ENCODE measurements around the gene DYRK3.

Gene DYRK3

DNA sequence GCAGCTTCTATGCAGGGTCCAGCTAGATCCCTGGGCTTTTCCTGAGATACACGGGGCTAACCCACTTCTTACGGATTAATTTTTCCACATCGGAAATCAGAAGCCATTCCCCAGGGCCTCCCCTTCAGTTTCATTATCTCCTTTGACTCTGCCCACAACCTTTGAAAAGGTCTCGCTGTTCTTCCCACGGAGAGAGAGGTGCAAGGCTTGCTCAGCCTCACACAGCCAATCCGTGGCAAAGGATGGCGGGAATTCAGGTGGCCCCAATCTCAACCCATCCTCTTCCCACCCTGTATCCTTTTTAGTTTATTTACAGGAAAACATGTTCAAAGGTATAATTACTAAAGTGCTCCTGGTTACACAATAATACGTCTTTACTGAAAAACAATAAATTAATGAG, 48.7 kb downstream of the DYRK3 start:
- DNase-seq (ENCODE audit: low read depth) = no peak

DNA sequence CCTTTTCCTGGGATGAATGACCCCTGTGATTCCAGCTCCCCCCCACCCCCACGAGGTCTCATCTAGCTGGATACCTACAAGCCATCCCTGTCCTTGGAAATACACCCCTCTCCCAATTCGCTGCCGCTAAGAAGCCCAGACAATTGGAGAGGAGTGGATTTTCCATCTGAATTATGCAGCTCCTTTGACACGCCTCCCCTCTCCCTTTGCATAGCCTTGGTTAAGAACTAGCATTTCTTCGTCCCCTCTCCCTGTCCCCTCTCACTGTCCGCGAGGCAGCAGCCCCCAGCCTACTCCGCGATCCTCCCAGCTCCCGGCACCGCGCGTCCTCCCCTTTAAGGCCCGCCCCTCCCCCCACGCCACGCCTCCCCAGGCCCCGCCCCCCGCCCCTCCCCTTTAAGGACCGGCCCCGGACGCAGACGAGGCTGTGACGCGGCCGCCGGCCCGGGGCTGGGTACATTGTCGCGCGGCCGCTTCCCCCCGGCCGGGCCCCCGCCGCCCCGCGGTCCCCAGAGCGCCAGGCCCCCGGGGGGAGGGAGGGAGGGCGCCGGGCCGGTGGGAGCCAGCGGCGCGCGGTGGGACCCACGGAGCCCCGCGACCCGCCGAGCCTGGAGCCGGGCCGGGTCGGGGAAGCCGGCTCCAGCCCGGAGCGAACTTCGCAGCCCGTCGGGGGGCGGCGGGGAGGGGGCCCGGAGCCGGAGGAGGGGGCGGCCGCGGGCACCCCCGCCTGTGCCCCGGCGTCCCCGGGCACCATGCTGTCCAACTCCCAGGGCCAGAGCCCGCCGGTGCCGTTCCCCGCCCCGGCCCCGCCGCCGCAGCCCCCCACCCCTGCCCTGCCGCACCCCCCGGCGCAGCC, 49.4 kb downstream of the DYRK3 start, which contains the start of gene MAPKAPK2:
Gene MAPKAPK2, plus strand, starts transcription at position 428 of the 856 bp plus-strand sequence. Its CDS starts 325 bp downstream, at position 753.
- DNase-seq (ENCODE audit: low read depth) = peak; percentile 60

DNA sequence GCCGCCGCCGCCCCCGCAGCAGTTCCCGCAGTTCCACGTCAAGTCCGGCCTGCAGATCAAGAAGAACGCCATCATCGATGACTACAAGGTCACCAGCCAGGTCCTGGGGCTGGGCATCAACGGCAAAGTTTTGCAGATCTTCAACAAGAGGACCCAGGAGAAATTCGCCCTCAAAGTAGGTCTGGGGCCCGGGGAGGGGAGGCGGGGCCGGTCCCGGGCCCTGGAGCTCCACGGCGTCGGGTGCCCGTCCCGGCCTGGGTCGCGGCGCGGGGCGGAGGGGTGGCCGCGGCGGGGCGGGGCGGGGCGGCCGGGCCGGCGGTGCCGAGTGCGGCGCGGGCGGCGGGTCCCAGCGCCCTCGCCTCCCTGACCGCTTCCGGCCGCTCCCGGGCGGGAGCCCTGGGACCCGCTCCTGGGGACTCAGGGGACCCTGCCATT, 50.0 kb downstream of the DYRK3 start:
- DNase-seq (ENCODE audit: low read depth) = no peak

DNA sequence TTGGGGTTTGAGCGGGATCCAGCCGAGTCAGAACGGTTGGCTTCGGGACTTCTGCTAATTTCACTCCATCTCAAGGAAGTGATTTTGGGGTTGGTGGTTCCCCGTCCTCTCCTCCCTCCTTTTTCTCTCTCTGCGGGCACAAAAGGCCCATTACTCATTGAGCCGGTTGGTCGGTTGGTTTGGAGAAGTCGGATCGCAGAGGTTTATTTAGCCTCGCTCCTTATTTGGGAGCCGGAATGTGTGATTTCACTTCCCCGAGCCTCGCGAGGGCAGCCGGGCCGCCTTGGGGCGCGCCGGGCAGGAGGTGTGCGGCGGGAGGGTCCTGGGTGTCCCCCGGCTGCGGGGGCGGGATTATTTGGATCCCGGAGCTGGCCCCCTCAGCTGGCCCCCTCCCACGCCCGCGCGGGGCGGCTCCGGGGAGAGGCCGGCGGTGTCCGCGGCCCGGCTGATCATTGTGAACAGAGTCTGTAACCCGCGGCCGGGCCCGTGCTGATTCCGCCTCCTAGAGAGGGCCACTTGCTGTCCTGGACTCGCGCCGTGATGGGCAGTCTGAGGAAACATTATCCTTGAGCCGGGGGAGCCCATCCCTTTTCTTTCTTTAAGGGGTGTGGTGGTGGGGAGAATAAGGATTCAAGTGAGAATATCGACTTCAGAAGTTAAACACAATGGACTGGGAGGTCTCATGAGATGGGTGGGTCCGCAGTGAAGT, 50.6 kb downstream of the DYRK3 start:
- peak; percentile 81 for DNase-seq (ENCODE audit: low read depth)

DNA sequence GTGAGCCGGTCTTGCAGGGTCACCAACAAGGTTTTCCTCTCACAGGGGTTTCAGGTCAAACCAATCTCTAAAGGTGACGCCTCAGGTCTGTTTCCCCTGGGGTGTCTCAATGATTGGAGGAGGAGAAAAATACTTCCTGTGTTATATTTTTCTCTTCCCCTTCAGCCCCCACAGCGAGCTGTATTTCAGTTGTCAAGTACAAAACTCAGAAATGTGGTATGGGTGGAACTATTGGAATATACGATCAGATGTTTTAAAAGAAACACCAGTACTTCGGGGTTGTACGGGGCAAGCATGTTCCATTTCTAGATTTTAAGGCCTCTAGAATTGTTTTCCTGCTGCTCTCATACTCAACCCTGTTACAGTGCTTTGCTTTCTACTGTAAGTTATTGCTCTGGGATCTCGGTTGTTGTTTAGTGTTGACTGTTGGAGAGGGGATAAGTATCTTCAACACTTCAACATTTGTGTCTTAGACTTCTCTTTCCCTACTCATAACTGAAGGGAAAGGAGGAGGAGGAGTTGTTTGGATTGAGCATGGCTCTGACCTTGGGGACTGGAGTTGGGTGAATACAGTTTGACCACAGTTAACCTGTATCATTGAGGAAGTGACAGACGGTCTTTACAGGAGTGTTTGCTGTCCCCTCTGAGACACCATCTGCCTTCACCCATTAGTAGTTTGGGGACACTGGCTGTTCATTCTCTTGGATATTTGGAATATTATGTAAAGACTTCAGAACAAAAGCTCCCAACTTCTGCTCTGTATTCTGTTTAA, 51.3 kb downstream of the DYRK3 start:
- no peak for DNase-seq (ENCODE audit: low read depth)

DNA sequence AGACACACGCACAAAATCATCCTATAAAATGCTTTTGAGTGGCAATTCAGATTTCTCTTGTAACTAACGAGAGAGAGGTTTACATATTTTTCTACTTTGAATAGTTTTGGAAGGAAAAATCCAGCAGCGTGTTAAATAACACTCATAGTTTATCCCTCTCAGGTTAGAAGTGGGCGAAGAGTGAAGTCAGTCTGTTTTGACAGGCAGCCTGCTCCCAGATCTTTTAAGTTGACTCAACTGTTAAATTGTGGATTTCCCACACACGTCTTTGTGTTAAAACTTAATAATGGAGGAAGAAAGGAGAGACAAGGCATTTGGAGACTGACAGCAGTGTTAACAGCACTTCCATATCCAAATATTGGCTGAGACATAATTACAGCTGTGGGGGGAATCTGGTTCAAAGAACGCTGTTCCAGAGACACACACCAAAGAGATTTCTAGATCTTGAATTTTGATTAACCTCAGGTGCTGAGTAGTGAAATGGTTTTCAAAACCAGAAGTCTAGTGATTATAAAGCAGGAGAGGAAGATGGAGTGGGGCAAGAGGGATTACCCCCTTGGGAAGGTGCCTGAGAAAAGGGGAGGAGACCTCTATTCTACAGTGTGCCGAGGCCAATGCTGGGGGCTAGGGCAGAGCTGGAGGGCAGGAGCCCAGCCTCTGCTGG, 52.0 kb downstream of the DYRK3 start:
- no peak for DNase-seq (ENCODE audit: low read depth)

DNA sequence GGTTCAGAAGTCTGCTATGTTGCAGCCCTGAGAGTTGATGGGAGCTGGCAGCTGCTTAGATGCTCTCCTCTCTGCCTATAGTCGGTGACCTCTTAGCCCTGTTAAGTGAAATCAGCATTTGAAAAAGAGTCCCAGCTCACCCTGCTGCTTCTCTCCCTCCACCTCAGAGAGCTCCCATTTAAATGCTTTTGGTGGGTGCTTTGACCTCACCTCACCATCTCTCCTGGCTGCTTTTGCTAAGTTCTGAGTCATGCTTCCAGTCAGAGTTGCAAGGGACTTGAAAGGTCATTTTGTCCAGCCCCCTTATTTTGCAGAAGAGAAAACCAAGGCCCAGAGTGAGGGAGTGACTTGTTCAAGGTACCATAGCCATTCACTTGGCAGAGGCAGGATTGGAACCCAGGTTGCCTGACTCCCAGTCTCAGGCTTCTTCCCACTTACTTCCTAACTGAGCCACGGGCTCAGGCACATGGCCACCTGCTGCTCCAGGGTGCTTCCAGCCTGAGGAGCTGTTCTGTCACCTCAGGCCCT, 52.6 kb downstream of the DYRK3 start:
- peak; percentile 65 for DNase-seq (ENCODE audit: low read depth)

DNA sequence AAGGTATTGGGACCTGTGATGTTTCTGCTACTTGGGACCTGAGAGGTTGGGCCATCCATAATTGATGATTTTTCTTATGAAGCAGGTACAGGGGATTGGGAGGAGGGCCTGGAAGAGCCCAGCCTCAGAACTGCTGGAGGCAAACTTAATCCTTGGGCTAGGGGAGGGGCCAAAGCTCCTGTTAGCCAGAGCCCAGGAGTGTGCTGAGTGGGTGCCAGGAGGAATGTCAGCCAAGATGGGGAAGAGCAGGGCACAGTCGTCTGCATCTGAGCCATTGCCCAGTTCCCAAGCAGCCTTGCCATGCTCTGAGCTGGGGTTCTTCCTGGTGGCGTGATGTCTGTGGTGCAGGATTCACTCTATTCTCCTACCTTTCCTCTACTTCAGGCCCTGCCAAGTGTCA, 55.2 kb downstream of the DYRK3 start:
- DNase-seq (ENCODE audit: low read depth) = no peak

DNA sequence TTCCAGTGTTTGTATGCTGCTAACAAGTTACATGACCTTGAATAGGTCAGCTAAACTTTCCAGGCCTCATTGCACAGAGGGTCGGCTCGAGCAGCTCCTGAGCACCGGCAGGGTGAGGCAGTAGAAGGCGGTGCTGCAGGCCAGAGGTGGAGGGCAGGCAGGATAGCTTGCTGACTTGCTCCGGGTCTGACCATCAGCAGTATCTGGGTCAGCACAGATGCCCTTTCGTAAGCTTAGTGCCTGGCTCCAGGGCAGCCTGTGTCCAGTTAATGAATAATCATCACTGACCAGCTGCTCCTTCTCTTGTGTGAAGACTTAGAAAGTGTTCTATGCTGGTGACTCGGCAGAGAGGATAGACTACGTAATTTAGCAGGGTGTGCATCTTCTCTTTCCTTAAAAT, 56.3 kb downstream of the DYRK3 start:
- DNase-seq (ENCODE audit: low read depth) = no peak

DNA sequence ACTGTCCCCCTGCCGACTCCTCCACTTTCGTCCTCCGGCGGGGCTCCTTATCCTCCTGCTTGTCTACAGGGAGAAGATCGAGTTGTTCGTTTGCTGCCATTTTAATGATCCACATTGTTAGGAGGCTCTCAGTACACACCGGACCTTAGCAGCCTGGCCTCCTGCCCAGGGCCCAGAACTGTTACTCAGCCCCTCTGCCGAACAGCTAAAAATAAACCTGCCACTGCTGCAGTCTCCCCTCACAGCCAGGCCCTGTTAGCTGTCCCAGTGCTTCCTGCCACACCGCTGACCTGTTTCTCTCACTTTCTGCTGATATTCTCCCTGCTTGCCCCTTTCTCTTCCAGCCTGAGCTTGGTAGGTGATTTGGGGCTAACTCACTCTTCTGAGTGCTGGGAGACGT, 57.7 kb downstream of the DYRK3 start:
- DNase-seq (ENCODE audit: low read depth) = peak; percentile 81

DNA sequence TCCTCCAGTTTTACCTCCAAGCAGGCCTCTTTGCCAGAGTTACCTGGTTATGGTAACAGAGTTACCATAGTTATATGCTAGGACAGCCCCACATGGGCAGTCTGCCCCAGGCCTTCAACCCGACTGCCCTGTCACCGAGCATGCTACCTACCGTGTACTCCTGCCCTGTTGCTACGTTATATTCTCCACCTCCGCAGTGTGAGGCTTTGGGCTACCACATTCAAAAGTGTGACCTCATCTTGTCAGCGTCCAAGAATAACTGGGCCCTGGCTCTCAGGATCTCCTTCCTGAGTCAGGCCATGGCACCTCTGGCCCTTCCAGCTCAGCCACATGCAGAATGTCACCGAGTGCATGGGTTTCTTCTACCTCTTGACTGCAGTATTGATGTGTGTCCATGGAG, 58.3 kb downstream of the DYRK3 start:
- peak; percentile 47 for DNase-seq (ENCODE audit: low read depth)

DNA sequence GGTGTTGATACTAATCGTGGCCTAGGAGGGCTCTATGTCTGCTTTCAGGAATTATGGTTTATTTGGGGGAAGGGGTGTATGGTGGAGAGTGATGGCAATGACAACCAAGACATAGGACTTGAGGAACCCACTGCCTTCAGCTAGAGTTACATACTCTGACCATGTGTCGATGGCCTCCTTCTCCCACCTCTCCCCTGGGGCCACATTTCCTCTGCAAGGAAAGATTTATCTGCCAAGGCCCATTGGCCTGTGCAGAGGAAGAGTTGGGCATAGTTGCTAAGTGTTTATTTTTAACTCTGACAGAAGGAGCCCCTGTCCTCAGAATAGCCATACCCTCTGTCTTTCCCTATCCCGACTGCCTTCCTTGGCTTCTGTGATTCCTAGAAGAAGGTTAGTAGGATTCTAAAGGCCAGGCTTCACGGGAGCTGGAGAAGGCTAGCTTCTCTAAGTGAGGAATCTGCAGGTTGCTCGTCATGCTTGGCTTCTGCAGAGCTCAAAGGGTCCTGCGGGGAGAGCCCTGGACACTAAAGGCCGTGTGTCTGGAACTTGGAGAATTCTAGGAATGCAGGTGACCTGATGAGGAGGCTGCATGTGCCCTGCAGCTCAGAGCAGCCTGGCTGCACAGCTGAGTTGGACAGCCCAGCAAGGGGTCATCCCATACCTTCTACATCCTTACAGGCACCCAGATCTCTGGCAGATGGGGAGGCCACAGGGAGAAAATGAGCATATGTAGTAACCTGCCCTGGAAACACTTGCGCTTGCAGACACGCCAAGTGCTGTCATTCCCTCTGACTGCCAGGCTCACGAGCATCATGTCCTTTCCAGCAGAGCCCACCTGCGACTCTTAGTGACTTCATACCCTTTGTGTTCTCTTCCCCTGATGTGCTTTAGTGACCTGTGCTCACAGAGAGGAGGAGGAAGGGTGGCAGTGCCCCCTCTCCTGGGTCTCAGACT, 59.1 kb downstream of the DYRK3 start:
- no peak for DNase-seq (ENCODE audit: low read depth)

DNA sequence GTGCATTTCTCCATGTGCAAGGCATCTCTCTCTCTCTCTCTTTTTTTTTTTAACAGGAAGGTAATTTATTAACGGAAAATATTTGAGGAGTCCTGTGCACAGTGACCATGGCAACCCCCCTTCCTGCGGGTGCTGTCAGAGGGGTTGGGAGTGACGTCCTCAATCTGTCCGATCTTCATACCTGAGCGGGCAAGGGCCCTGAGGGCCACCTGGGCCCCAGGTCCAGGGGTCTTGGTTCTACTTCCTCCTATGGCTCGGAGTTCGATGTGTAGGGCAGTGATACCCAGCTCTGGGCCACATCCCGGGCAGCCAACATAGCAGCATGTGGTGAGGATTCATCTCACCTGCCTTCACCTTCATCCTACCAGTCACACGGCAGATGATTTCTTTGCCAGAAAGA, 60.4 kb downstream of the DYRK3 start:
- no peak for DNase-seq (ENCODE audit: low read depth)

DNA sequence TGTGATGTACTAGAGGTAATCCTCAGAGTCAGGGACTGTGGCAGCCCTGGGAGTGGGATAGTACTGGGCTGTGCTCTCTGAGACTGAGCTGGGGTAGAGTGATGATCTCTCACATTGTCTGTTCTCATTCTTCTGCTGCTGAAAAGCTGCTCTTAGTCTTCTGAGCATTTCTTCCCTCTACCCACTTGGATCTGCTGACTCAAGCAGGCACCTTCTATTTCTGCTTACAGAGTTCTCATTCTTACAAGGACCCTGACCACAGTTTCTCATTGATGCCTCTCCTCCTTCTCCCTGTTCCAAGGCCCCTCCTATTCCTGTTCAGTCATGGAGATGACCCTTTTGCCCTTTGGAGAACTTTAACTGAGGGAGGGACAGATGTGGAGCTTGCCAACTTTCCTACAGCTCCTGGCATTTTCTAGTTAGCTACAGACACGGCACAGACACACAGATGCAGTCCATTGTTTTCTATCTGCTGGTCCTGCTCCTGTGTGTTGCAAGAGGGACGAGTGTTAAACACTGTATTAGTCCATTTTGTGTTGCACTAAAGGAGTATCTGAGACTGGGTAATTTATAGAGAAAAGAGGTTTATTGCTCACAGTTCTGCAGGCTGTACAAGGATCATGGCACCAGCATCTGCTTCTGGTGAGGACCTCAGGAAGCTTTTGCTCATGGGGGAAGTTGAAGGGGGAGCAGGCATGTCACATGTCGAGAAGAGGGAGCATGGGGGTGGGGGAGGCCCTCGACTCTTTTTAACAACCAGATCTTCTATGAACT, 61.7 kb downstream of the DYRK3 start:
- DNase-seq (ENCODE audit: low read depth) = no peak

DNA sequence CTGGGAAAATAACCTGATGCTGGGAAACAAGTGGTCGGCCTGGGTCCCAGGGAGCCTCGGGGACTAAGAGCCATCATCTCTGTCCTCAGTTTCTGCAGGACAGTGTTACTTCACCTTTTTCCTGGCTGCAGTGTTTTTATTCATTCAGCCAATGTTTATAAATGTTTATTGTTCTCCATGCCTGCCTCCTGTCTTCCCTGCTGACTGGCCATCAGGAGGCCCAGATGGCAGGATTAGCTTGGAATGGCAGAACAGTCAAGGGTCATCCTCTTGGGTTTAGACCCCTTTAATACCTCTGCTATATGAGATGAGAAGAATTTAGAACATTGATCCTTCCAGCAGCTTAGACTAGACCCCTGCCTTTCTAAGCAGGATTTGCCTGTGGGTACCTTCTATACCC, 62.7 kb downstream of the DYRK3 start:
- DNase-seq (ENCODE audit: low read depth) = no peak

All from iris pigment epithelial cell (primary cell).